ENCODE results near the gene GRAMD1B. TPM values are rescaled to one million over a fixed set of nuclear protein-coding genes. Genes with fewer than 3 reads are reported as not detected.

GRAMD1B gene
- total RNA-seq, 1 experiment from 2014 or later, result 12.7 TPM

- Histone ChIP-seq H3K9me3 (ENCODE audit: control insufficient read depth in 1 of 2, insufficient read depth in 1 of 2, low read depth in 1 of 2, low read length in 2 of 2) (no peaks in the 10 kb centered on the region), H3K27me3 (ENCODE audit: insufficient read depth, low read length) (no peaks in the 10 kb centered on the region), H3K4me1 (ENCODE audit: control insufficient read depth in 1 of 2, insufficient read depth in 2 of 2, low read length in 2 of 2) (no peaks in the 10 kb centered on the region), H3K27ac (ENCODE audit: low read depth, low read length) (no peak overlapping the region), H3K4me3 (replicated peaks in 1 of 2; ENCODE audit: low read depth in 1 of 2, low read length in 2 of 2) (no peak overlapping the region), H3K36me3 (ENCODE audit: control insufficient read depth in 1 of 2, insufficient read depth in 2 of 2, low read length in 2 of 2) (no peaks in the 10 kb centered on the region), H3K9me2 (ENCODE audit: insufficient read depth) (no peaks in the 10 kb centered on the region), H3K4me2 (ENCODE audit: low read length) (no peak overlapping the region), H4K20me1 (ENCODE audit: insufficient read depth) (no peaks in the 10 kb centered on the region), H3K79me2 (ENCODE audit: insufficient read depth, low read length) (no peaks in the 10 kb centered on the region), H3K9ac (ENCODE audit: low read length) (no peak overlapping the region), H2AFZ (ENCODE audit: low read depth, low read length, poor library complexity, severe bottlenecking) (no peak overlapping the region)
- RAD21 ChIA-PET (ENCODE audit: low non-redundant PET in 1 of 2, low total read pairs in 2 of 2, uncharacterized antibody in 2 of 2, unreplicated experiment in 2 of 2), result no interaction called here
- no peak for TF ChIP-seq CEBPB (IDR thresholded peaks at IDR 0.05; ENCODE audit: low read depth)
- no peak for TF ChIP-seq SP1 (IDR thresholded peaks at IDR 0.05; ENCODE audit: low read depth)
- no peak for TF ChIP-seq ZFX (IDR thresholded peaks at IDR 0.05)
- TF ChIP-seq ZNF274 (IDR thresholded peaks at IDR 0.05; ENCODE audit: low read depth, low read length), result no peak
- no peak for TF ChIP-seq JUND (IDR thresholded peaks at IDR 0.05)
- TF ChIP-seq POLR2AphosphoS5 (IDR thresholded peaks at IDR 0.05; ENCODE audit: low read depth, low read length), result no peak
- no peak for TF ChIP-seq MAX (IDR thresholded peaks at IDR 0.05)
- no peak for TF ChIP-seq CBX3 (IDR thresholded peaks at IDR 0.05; ENCODE audit: low read depth)
- no peak for TF ChIP-seq YY1 (IDR thresholded peaks at IDR 0.05; ENCODE audit: extremely low read depth, insufficient replicate concordance, low read depth, low read length)
- TF ChIP-seq REST (IDR thresholded peaks at IDR 0.05; ENCODE audit: low read depth), result no peak
- TF ChIP-seq RAD21 (IDR thresholded peaks at IDR 0.05; ENCODE audit: low read depth), result no peak
- TF ChIP-seq ELF1 (IDR thresholded peaks at IDR 0.05; ENCODE audit: borderline replicate concordance, low read depth), result no peak
- no peak for TF ChIP-seq CTCF (IDR thresholded peaks at IDR 0.05 in 2 of 3, conservative IDR thresholded peaks at IDR 0.05 in 1 of 3; ENCODE audit: borderline replicate concordance in 1 of 3, insufficient read depth in 1 of 3, low read depth in 2 of 3, low read length in 2 of 3)
- no peak for TF ChIP-seq ATF3 (IDR thresholded peaks at IDR 0.05)
- TF ChIP-seq SRF (IDR thresholded peaks at IDR 0.05; ENCODE audit: low read depth), result no peak
- TF ChIP-seq ZBTB33 (IDR thresholded peaks at IDR 0.05; ENCODE audit: extremely low read depth, insufficient replicate concordance, low read length), result no peak
- TF ChIP-seq TCF7L2 (IDR thresholded peaks at IDR 0.05; ENCODE audit: borderline replicate concordance, extremely low read depth, insufficient read depth, insufficient read length), result no peak
- ATAC-seq (no peak), DNase-seq (ENCODE audit: low read depth, low spot score) (no peak)
- POLR2A ChIA-PET, result no interaction called here
- intact Hi-C loops (cut with micrococcal nuclease), result no loop called here
- CTCF ChIA-PET, result no interaction called here
- BruUV-seq (replicated peaks), result no TSS peak
Observed at GRCh38 chr11:123438131-123438627, 8.1 kb downstream of the GRAMD1B start.
